SJCRH30 (cell line): Measurements from ENCODE around the gene PRKCA. TPM values are rescaled to one million over a fixed set of nuclear protein-coding genes. Genes with fewer than 3 reads are reported as not detected.
A peak's percentile ranks its signal among the peaks of the same experiment; 100 is the strongest.

ENCODE experiments used
- DNase-seq, 2 experiments: peaks; one replicate each; pipeline ENCODE4 v3.0.0-alpha.2; 2015 to 2020
- H3K27ac ChIP-seq: fragments of 250-450 bp; sonication (Bioruptor Pico); 2 replicates; pipeline ENCODE4 v1.5.1; 2020; ENCODE audit warnings: mild to moderate bottlenecking, moderate library complexity
- H3K27me3 ChIP-seq: fragments of 250-450 bp; sonication (Bioruptor Pico); 2 replicates; pipeline ENCODE4 v1.5.1; 2020; ENCODE audit warnings: mild to moderate bottlenecking, moderate library complexity
- H3K36me3 ChIP-seq: fragments of 250-450 bp; sonication (Bioruptor Pico); 2 replicates; pipeline ENCODE4 v1.5.1; 2020; ENCODE audit warnings: mild to moderate bottlenecking, moderate library complexity
- H3K4me1 ChIP-seq: fragments of 250-450 bp; sonication (Bioruptor Pico); 2 replicates; pipeline ENCODE4 v1.5.1; 2020; ENCODE audit warnings: mild to moderate bottlenecking, moderate library complexity
- H3K4me3 ChIP-seq: fragments of 250-450 bp; sonication (Bioruptor Pico); 2 replicates; pipeline ENCODE4 v1.5.1; 2020; ENCODE audit warnings: mild to moderate bottlenecking, moderate library complexity
- H3K9me3 ChIP-seq: fragments of 250-450 bp; sonication (Bioruptor Pico); replicated peaks from 2 replicates; pipeline ENCODE4 v1.5.1; 2020; ENCODE audit warnings: mild to moderate bottlenecking, moderate library complexity
- total RNA-seq: library from RNA; depleted of rRNA; stranded (reverse); fragments of >200 nt; shearing (Covaris generic); gene quantifications from 2 replicates; pipeline ENCODE4 v1.2.3, GENCODE V29; 2014

PRKCA gene
- total RNA-seq, 1 experiment from 2014 or later, result 24.7 TPM

DNA sequence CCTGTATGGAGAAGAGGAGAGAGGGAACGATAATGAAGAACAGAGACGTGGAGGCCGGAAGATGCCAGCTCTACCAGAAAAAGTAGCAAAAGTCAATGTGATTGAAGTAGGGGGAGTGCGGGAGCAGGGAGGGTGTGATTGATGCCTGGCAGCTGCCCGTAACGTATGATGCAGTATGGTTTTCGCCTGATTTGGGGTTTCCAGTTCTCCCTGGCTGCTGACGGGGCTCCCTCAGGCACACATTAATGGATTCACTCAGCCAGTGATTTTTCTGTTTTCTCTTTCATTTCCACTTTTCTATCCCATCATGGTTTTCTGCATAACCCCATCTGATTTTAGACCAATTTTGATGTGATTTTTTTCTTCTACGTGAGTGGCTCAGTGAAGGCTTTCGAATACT is 62.1 kb downstream of the PRKCA start:
- H3K27me3 ChIP-seq, result no peaks in the 10 kb centered on the region
- no peak overlapping the region for H3K4me3 ChIP-seq
- no peaks in the 10 kb centered on the region for H3K9me3 ChIP-seq
- DNase-seq, result no peak
- no peak overlapping the region for H3K27ac ChIP-seq
- no peaks in the 10 kb centered on the region for H3K36me3 ChIP-seq
- H3K4me1 ChIP-seq, result peaks cover 12% of the 10 kb centered on the region

DNA sequence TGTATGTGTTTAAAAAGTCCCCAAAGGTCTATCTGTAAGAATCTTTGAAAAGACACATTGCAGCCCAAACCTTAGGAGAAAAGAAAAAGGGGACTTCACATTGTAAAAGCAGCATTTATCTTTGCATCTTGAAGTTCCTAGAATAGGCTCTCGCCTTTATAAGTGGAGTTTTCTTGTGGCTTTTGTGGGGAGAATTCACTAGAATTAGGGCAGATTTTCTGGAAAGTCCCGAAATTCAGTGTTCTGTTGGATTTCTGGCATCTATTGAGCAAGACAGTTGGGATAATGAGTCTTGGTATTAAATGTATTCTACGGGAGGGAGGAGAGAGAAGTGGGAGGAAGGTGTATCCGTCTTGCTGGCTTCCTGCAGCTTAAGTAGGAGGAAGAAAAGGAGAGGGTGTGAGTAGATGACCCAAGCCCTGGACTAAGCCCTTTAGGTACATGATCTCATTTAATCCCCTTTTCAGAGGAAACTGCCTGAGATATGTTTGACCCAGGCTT is 62.6 kb downstream of the PRKCA start:
- no peaks in the 10 kb centered on the region for H3K36me3 ChIP-seq
- H3K9me3 ChIP-seq, result no peaks in the 10 kb centered on the region
- no peak overlapping the region for H3K4me3 ChIP-seq
- no peak for DNase-seq
- H3K27me3 ChIP-seq, result no peaks in the 10 kb centered on the region
- H3K4me1 ChIP-seq, result peaks cover 12% of the 10 kb centered on the region
- H3K27ac ChIP-seq, result no peak overlapping the region

DNA sequence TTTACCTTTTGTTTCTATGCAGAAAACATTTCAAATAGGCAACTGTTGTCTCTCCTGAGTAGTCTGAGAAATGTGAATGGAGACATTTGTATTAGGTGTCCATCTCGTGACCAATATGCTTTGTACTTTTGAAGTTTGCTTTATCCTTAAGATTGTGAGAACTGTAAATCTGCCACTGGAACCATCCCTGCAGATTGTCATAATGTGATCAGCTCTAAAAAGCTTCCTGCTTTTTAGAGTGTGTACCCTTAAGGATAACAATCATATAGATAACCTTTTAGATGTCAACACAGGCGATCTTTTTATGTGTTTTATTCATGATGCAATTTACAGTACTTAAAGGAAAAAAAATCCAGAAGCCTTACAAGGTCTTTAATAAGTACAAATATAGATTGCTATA is 63.5 kb downstream of the PRKCA start:
- peaks cover 12% of the 10 kb centered on the region for H3K4me1 ChIP-seq
- no peak overlapping the region for H3K27ac ChIP-seq
- H3K4me3 ChIP-seq, result no peak overlapping the region
- DNase-seq, result no peak
- H3K9me3 ChIP-seq, result no peaks in the 10 kb centered on the region
- H3K27me3 ChIP-seq, result no peaks in the 10 kb centered on the region
- H3K36me3 ChIP-seq, result no peaks in the 10 kb centered on the region

DNA sequence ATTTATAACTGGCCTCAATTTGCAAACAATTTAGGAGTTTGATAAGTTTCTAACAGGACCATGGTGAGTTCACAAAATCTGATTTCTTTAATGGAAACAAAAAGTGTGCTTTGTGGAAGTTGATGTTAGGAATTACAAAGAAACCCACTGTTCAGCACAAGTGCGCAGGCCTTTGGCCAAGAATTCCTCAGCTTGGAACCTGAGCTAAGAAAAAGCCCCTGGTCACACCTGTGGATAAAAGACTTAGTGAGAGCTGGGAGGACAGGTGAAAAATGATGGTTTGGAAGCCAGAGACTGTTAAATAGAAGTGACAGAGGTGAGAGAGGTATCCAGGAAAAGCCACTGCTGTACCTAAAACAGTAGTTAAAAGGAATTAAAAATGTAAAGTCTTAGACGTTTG is 64.7 kb downstream of the PRKCA start:
- Histone ChIP-seq H3K27ac (no peak overlapping the region), H3K36me3 (no peaks in the 10 kb centered on the region), H3K4me1 (peaks cover 12% of the 10 kb centered on the region), H3K27me3 (no peaks in the 10 kb centered on the region), H3K4me3 (no peak overlapping the region), H3K9me3 (no peaks in the 10 kb centered on the region)
- no peak for DNase-seq

DNA sequence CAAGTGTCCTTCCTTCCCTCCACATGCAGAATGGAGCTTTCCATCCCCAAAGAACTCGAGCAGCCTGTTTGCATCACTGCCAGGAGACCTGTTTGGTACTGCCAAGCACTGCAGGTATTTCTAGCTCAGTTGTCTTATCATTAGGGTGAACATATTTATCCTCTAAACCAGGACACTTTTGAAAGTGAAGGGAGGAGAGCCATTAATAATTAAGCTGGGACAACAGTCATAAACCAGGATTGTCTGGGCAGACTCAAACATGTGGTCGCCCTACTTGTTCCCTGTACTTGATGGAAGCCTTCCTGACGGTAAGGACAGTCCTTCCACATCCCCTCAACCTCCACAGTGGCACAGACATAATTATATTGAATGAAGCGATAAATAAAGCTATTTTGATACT is 67.4 kb downstream of the PRKCA start:
- Histone ChIP-seq H3K4me3 (no peak overlapping the region), H3K27me3 (no peaks in the 10 kb centered on the region), H3K27ac (no peak overlapping the region), H3K9me3 (no peaks in the 10 kb centered on the region), H3K36me3 (no peaks in the 10 kb centered on the region), H3K4me1 (peaks cover 14% of the 10 kb centered on the region)
- no peak for DNase-seq

DNA sequence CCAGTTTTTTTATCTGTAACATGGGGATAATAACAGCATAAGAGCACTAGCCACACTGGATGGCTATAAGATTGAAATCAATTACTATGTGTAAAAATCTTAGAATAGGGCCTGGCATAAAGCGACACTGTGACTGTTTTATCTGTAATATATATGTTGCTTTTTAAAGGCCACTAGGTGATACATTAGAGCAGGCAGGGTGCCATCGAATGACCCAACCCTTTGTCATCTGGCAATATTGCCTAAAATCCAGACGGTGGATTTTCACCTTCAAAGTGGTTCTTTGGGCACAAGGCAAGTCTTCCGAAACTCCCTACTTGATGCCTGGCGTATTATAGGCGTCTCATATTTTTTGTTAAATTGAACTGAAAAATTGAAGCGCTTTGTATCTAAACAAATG is 69.1 kb downstream of the PRKCA start:
- H3K9me3 ChIP-seq, result no peaks in the 10 kb centered on the region
- no peak overlapping the region for H3K4me3 ChIP-seq
- no peak for DNase-seq
- H3K4me1 ChIP-seq, result peaks cover 12% of the 10 kb centered on the region; the same call in 1 of the 2 replicates
- H3K27ac ChIP-seq, result no peak overlapping the region
- no peaks in the 10 kb centered on the region for H3K27me3 ChIP-seq
- H3K36me3 ChIP-seq, result no peaks in the 10 kb centered on the region

DNA sequence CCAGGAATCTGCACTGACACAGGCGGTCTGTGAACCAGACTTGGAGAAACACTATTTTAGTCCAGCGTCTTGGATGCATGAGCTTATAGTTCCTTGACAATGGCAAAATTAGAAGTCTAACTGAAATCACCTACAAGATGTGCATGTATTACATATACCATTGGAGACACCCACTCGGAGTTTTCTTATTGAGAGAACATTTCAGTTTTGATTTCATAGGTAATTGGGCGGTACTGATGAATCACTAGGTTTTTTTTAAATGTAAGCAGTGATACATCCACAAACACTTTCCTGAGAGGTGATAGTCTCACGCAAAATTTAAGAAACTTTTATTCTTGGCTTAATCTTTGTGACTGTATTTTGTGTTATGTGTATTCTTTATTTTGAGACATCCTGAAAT is 69.8 kb downstream of the PRKCA start:
- H3K27me3 ChIP-seq, result no peaks in the 10 kb centered on the region
- H3K9me3 ChIP-seq, result no peaks in the 10 kb centered on the region
- no peak for DNase-seq
- H3K4me3 ChIP-seq, result no peak overlapping the region
- H3K4me1 ChIP-seq, result peaks cover 12% of the 10 kb centered on the region; the same call in 1 of the 2 replicates
- H3K36me3 ChIP-seq, result no peaks in the 10 kb centered on the region
- no peak overlapping the region for H3K27ac ChIP-seq

DNA sequence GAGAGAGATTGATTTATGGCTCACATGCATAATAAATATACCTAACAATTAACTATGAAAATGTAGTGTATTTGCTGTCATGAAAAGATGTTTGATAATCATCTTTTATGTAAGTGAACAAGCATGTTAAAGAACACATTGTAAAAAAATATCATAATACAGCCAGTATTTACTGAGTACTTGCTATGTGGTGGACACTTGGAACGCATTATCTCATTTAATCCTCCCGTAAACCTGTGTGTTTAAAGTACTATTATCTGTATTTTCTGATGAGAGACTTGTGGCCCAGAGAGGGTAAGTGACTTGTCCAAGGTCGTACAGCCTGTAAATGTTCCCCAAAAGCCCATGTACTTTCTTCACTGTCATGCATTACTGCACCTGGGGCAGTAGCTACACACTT is 70.7 kb downstream of the PRKCA start:
- DNase-seq, result no peak
- H3K36me3 ChIP-seq, result no peaks in the 10 kb centered on the region
- no peaks in the 10 kb centered on the region for H3K9me3 ChIP-seq
- H3K4me3 ChIP-seq, result no peak overlapping the region
- no peak overlapping the region for H3K27ac ChIP-seq
- H3K27me3 ChIP-seq, result no peaks in the 10 kb centered on the region
- peaks cover 12% of the 10 kb centered on the region; the same call in 1 of the 2 replicates for H3K4me1 ChIP-seq

DNA sequence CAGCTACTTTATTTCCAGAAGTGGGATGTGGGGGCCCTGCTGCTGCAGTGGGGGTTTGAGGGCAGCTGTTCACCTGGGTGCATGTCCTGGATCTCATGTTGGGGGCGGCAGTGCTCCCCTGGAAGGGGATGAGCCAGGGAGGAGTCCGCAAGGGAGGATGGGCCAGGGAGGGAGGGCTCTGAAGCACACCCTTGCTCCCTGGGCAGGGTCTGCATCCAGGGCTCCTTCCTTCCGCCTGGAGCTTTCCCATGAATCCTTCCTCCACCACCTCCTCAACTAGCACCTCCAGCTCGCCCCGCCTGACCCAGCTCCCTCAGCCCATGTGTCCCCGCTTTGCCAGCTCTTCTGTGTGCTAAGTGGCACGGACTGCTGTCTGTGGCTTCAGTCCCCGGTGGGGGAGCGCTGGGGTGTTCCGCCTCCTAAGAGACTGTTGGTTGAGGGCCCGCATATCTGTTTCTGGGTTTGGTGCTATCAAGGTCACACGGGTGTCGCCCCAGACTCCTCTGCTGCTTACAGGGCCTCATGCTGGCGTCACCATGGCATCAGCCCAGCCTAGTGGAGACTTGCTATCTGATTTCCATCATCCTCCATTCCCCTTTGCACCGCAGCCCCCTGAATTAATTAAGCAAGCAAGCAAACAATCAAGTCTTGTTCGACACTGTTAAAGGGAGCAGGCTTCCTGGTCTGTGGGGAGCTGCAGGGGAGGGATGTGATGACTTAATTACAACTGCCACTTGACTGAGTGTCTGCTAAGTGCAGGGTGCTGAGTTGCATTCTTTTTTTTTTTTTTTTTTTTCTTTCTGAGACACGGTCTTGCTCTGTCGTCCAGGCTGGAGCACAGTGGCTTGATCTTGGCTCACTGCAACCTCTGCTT is 71.8 kb downstream of the PRKCA start:
- H3K36me3 ChIP-seq, result no peaks in the 10 kb centered on the region
- no peak overlapping the region for H3K4me3 ChIP-seq
- peaks cover 12% of the 10 kb centered on the region; the same call in 1 of the 2 replicates for H3K4me1 ChIP-seq
- no peaks in the 10 kb centered on the region for H3K27me3 ChIP-seq
- no peaks in the 10 kb centered on the region for H3K9me3 ChIP-seq
- H3K27ac ChIP-seq, result no peak overlapping the region
- DNase-seq, result peak; percentile 47 to 54

DNA sequence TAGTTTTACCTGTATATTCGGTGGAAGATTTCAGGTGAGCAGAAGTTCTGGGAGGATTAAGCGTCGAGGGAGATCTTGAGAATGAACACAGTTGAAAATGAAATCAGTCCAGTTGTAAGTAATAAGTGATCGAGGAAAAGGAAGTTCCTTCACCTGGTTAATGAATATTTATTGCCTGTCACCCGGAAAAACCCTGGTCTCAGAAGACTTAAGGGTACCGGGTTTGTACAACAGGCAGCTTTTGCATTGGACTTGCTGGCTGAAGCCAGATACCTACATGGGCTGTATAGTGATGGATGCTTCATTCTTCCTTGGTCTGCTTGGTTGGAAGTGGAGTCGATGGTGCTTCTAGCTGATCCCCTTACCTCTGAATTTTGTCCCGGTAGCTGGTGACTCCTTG is 72.7 kb downstream of the PRKCA start:
- Histone ChIP-seq H3K4me3 (no peak overlapping the region), H3K4me1 (peaks cover 12% of the 10 kb centered on the region; the same call in 1 of the 2 replicates), H3K36me3 (no peaks in the 10 kb centered on the region), H3K27ac (no peak overlapping the region), H3K9me3 (no peaks in the 10 kb centered on the region), H3K27me3 (no peaks in the 10 kb centered on the region)
- no peak for DNase-seq

DNA sequence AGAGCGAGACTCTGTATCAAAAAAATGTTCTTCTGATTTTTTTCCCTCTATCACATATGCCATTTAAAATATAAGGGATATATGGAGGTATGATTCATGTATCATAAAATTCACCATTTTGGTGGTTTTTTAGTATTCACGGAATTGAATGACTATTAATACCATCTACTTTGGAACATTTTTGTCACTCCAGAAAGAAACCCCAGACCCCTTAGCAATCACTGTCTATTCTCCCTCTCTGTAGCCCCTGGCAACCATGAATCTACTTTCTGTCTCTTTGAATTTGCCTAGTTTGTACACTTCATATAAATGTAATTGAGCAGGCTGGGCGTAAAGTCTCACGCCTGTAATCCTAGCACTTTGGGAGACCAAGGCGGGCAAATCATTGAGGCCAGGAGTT is 75.9 kb downstream of the PRKCA start:
- no peak for DNase-seq
- H3K27ac ChIP-seq, result no peak overlapping the region

DNA sequence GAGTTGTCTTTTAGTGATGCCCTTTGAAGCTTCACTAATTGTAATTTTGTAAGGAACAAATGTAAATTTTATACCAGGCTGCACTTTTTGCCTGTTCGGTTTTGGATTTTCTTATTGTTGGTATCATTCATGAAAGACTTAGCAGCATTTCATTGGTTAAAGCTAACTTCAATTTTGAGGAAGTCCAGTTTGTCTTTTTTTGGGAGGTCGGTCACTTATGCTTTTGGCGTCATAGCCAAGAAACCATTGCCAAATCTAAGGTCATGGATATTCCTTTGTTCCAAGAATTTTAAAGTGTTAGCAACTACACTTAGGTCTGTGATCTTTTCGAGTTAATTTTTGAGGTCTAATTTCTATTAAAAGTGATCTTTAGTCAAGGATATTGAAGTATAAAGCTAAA is 77.1 kb downstream of the PRKCA start:
- Histone ChIP-seq H3K36me3 (no peaks in the 10 kb centered on the region), H3K27ac (no peak overlapping the region)

More for the DNA sequence above, 75.9 kb downstream of the PRKCA start:
- peaks cover 12% of the 10 kb centered on the region; the same call in 1 of the 2 replicates for H3K4me1 ChIP-seq
- no peaks in the 10 kb centered on the region for H3K36me3 ChIP-seq
- no peak overlapping the region for H3K4me3 ChIP-seq
- no peaks in the 10 kb centered on the region for H3K9me3 ChIP-seq
- H3K27me3 ChIP-seq, result no peaks in the 10 kb centered on the region

DNA sequence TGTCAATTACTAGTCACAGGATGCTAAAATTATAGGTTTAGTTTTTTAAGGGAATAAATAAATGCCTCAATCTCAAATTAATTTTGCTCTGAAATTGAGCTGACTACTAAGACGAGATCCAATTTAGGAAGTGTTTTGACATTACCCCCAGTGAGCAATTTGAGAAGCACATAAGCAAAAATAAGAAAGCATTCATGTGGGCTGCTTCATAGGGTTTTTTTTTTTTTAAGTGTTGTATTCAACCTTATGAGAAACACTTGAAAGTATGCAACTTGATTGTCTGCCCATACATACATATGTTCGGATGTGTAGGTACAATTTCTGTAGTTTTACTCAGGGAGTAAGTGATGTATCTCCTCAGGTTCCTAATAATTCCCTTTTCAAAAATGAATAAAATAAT is 77.6 kb downstream of the PRKCA start:
- peaks cover 6% of the 10 kb centered on the region; the same call in 1 of the 2 replicates for H3K4me1 ChIP-seq
- H3K4me3 ChIP-seq, result no peak overlapping the region
- no peak for DNase-seq
- no peaks in the 10 kb centered on the region for H3K9me3 ChIP-seq
- no peak overlapping the region for H3K27ac ChIP-seq
- no peaks in the 10 kb centered on the region for H3K36me3 ChIP-seq
- no peaks in the 10 kb centered on the region for H3K27me3 ChIP-seq

More for the DNA sequence above, 77.1 kb downstream of the PRKCA start:
- no peak for DNase-seq
- no peaks in the 10 kb centered on the region for H3K27me3 ChIP-seq
- peaks cover 8% of the 10 kb centered on the region; the same call in 1 of the 2 replicates for H3K4me1 ChIP-seq
- H3K9me3 ChIP-seq, result no peaks in the 10 kb centered on the region
- H3K4me3 ChIP-seq, result no peak overlapping the region

DNA sequence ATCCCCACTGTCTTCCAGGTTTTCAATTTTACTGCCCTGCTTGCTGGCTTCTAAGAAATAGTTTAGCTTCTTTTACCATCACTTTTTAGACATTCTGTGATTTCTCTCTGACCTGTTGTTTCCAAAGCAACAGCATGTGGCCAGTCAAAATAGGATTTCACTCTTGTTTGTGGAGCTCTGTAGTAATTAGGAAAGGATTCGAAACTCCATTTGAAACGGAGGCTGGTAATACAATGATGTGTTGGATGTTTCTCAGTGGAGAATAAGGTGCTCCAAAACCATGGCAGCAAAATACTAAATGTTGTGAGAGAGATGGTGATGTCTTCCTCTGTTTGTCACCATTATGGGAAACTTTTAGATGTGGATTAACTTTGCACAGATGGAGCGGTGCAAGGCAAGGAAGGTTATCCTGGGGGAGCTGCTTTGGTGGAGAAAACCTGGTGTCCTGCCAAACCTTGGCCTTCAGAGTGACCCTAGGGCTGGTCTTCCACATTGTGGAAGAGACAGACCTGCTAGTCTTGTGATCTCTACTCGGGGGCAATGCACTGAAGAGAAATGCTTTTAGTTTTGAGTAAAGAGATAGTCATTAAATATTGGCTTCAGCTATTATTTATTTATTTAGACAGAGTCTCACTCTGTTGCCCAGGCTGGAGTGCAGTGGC is 79.4 kb downstream of the PRKCA start:
- Histone ChIP-seq H3K4me1 (no peaks in the 10 kb centered on the region), H3K4me3 (no peak overlapping the region), H3K27me3 (no peaks in the 10 kb centered on the region), H3K9me3 (no peaks in the 10 kb centered on the region), H3K36me3 (no peaks in the 10 kb centered on the region), H3K27ac (no peak overlapping the region)
- DNase-seq, result no peak

DNA sequence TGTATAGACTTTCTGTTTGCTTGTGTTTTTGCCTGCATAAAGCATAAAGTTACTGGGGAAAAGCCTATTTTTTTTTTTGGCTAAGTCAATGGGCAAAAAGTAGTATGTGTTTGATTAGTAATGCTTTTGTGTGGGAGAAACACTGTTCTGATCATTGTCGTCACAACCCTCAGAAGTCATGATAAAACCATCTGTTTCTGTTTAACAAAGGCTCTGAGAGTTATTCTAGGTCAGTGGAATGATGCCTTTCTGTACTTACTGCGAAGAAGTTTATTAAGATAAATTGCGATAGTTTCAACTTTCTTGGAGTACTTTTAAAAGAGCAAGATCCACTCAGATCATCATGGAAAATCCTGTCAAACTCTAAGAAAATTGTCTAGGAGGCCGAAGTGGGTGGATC is 80.9 kb downstream of the PRKCA start:
- Histone ChIP-seq H3K4me3 (no peak overlapping the region), H3K36me3 (no peaks in the 10 kb centered on the region), H3K4me1 (no peaks in the 10 kb centered on the region), H3K27me3 (no peaks in the 10 kb centered on the region), H3K27ac (no peak overlapping the region), H3K9me3 (no peaks in the 10 kb centered on the region)
- no peak for DNase-seq
